Thymus (tissue), 11 donors: Measurements from ENCODE around the gene INSYN1. TPM values are rescaled to one million over a fixed set of nuclear protein-coding genes. Genes with fewer than 3 reads are reported as not detected.

Experiments used
- DNase-seq, 9 donors: peaks; one replicate each; pipeline ENCODE4 v3.0.0-alpha.2; 2013; ENCODE audit warnings: low spot score in 9 of 9, low read depth in 6 of 9, missing footprints in 1 of 9
- H3K27ac ChIP-seq, 2 donors: one replicate each; pipeline ENCODE4 v1.5.1; 2013; ENCODE audit warnings: control low read depth in 1 of 2, low read depth in 1 of 2, low read length in 1 of 2, mild to moderate bottlenecking in 1 of 2, moderate library complexity in 1 of 2
- H3K27me3 ChIP-seq, 2 donors: one replicate each; pipeline ENCODE4 v1.5.1; 2013; ENCODE audit warnings: low read length in 1 of 2; ENCODE audit not compliant: control insufficient read depth in 2 of 2, insufficient read depth in 1 of 2
- H3K36me3 ChIP-seq, 2 donors: one replicate each; pipeline ENCODE4 v1.5.1; 2013; ENCODE audit warnings: low read length in 1 of 2, mild to moderate bottlenecking in 1 of 2, moderate library complexity in 1 of 2; ENCODE audit not compliant: control insufficient read depth in 2 of 2, insufficient read depth in 2 of 2
- H3K4me1 ChIP-seq, 2 donors: one replicate each; pipeline ENCODE4 v1.5.1; 2013; ENCODE audit warnings: low read length in 2 of 2; ENCODE audit not compliant: control insufficient read depth in 2 of 2, insufficient read depth in 2 of 2
- H3K4me3 ChIP-seq, 2 donors: one replicate each; pipeline ENCODE4 v1.5.1; 2013; ENCODE audit warnings: low read length in 2 of 2, control low read depth in 1 of 2, mild to moderate bottlenecking in 1 of 2
- H3K9me3 ChIP-seq, 2 donors: one replicate each; pipeline ENCODE4 v1.5.1; 2013; ENCODE audit warnings: low read length in 1 of 2, mild to moderate bottlenecking in 1 of 2; ENCODE audit not compliant: control insufficient read depth in 2 of 2, insufficient read depth in 1 of 2
- WGBS: extraction: QIAGEN DNeasy Blood & Tissue Kit; methylation state at CpG from one replicate; pipeline ENCODE4 v1.1.7; 2013; 5-methylcytosine and 5-hydroxymethylcytosine counted together
- polyA plus RNA-seq: library from polyadenylated mRNA; stranded (reverse); fragments of 200-250 nt; gene quantifications from one replicate; pipeline ENCODE4 v1.2.3, GENCODE V29; 2013
- total RNA-seq: library from RNA; stranded (reverse); fragments of 120-200 nt; gene quantifications from one replicate; pipeline ENCODE4 v1.2.4, GENCODE V29; 2013
- donor health status: healthy.

The INSYN1 gene
- total and polyA plus RNA-seq, 2 donors, result 0.61 to 1.1 TPM

GRCh38 chr15:73727330-73727976 lies 25.7 kb downstream of the INSYN1 start:
- Histone ChIP-seq H3K9me3 (no peaks in the 10 kb centered on the region), H3K27me3 (peaks cover 0 to 2% of the 10 kb centered on the region in 2 donors), H3K4me1 (no peaks in the 10 kb centered on the region), H3K36me3 (no peaks in the 10 kb centered on the region), H3K4me3 (no peak overlapping the region), H3K27ac (no peak overlapping the region)
- 94% methylated on average over 7 of the region's 7 CpGs for WGBS
- no peak for DNase-seq

GRCh38 chr15:73724212-73724611 lies 28.9 kb downstream of the INSYN1 start:
- Histone ChIP-seq H3K9me3 (no peaks in the 10 kb centered on the region), H3K4me3 (no peak overlapping the region), H3K27me3 (peaks cover 0 to 5% of the 10 kb centered on the region in 2 donors), H3K36me3 (no peaks in the 10 kb centered on the region), H3K27ac (no peak overlapping the region), H3K4me1 (no peaks in the 10 kb centered on the region)
- WGBS, result 35% methylated on average over 3 of the region's 3 CpGs
- DNase-seq, result no peak

- H3K4me1 ChIP-seq, result no peaks in the 10 kb centered on the region
- no peak overlapping the region for H3K4me3 ChIP-seq
- no peak for DNase-seq
- no peaks in the 10 kb centered on the region for H3K36me3 ChIP-seq
- WGBS, result 82% methylated on average over 4 of the region's 4 CpGs
- H3K9me3 ChIP-seq, result no peaks in the 10 kb centered on the region
- peaks cover 0 to 5% of the 10 kb centered on the region in 2 donors for H3K27me3 ChIP-seq
- no peak overlapping the region for H3K27ac ChIP-seq
These were observed 30.0 kb downstream of the INSYN1 start for GRCh38 chr15:73723191-73723590.

GRCh38 chr15:73722425-73722824 lies 30.7 kb downstream of the INSYN1 start:
- Histone ChIP-seq H3K4me3 (no peak overlapping the region), H3K9me3 (no peaks in the 10 kb centered on the region), H3K4me1 (no peaks in the 10 kb centered on the region), H3K27ac (no peak overlapping the region), H3K27me3 (peaks cover 0 to 5% of the 10 kb centered on the region in 2 donors), H3K36me3 (no peaks in the 10 kb centered on the region)
- no peak for DNase-seq
- 97% methylated on average over 3 of the region's 3 CpGs for WGBS

- Histone ChIP-seq H3K27ac (no peak overlapping the region), H3K4me1 (no peaks in the 10 kb centered on the region), H3K9me3 (no peaks in the 10 kb centered on the region), H3K27me3 (peaks cover 0 to 3% of the 10 kb centered on the region in 2 donors), H3K36me3 (no peaks in the 10 kb centered on the region), H3K4me3 (no peak overlapping the region)
- no peak for DNase-seq
- 93% methylated on average over 4 of the region's 4 CpGs for WGBS
These were observed 34.5 kb downstream of the INSYN1 start for GRCh38 chr15:73718694-73719093.

- H3K4me3 ChIP-seq, result no peak overlapping the region
- H3K36me3 ChIP-seq, result no peaks in the 10 kb centered on the region
- WGBS, result 73% methylated on average over 11 of the region's 11 CpGs
- no peaks in the 10 kb centered on the region for H3K9me3 ChIP-seq
- no peaks in the 10 kb centered on the region for H3K4me1 ChIP-seq
- H3K27ac ChIP-seq, result no peak overlapping the region
- peaks cover 0 to 3% of the 10 kb centered on the region in 2 donors for H3K27me3 ChIP-seq
- no peak for DNase-seq
These were observed 35.3 kb downstream of the INSYN1 start for GRCh38 chr15:73717802-73718201.

- DNase-seq, result no peak
- Histone ChIP-seq H3K9me3 (no peaks in the 10 kb centered on the region), H3K36me3 (no peaks in the 10 kb centered on the region), H3K27ac (no peak overlapping the region), H3K4me1 (no peaks in the 10 kb centered on the region), H3K4me3 (no peak overlapping the region), H3K27me3 (peaks cover 0 to 3% of the 10 kb centered on the region in 2 donors)
- 89% methylated on average over 3 of the region's 3 CpGs for WGBS
These were observed 35.9 kb downstream of the INSYN1 start for GRCh38 chr15:73717206-73717605.

- Histone ChIP-seq H3K36me3 (no peaks in the 10 kb centered on the region), H3K9me3 (no peaks in the 10 kb centered on the region), H3K27ac (no peak overlapping the region), H3K27me3 (peaks cover 0 to 2% of the 10 kb centered on the region in 2 donors), H3K4me3 (no peak overlapping the region), H3K4me1 (no peaks in the 10 kb centered on the region)
- no peak for DNase-seq
- whole genome bisulfite sequencing, result 89% methylated on average over 6 of the region's 6 CpGs
These were observed 36.7 kb downstream of the INSYN1 start for GRCh38 chr15:73716417-73716816.

GRCh38 chr15:73715417-73715816 lies 37.7 kb downstream of the INSYN1 start:
- H3K27ac ChIP-seq, result no peak overlapping the region
- no peaks in the 10 kb centered on the region for H3K36me3 ChIP-seq
- no peaks in the 10 kb centered on the region for H3K9me3 ChIP-seq
- no peak for DNase-seq
- no peaks in the 10 kb centered on the region for H3K4me1 ChIP-seq
- no peaks in the 10 kb centered on the region for H3K27me3 ChIP-seq
- 96% methylated on average over 3 of the region's 3 CpGs for WGBS
- H3K4me3 ChIP-seq, result no peak overlapping the region
